GM06990 (cell line): ENCODE measurements around the gene COMMD2.

ENCODE experiments used
- DNase-seq: peaks from one replicate; pipeline ENCODE4 v3.0.0-alpha.2; 2011; ENCODE audit not compliant: insufficient read length; ENCODE audit errors: extremely low read depth
- H3K27me3 ChIP-seq: replicated peaks from 2 replicates; pipeline ENCODE4 v1.6.0; 2011; ENCODE audit warnings: low read length; ENCODE audit not compliant: control insufficient read depth, insufficient read depth
- H3K36me3 ChIP-seq: 2 replicates; pipeline ENCODE4 v1.5.1; 2011; ENCODE audit warnings: low read length; ENCODE audit not compliant: control insufficient read depth, insufficient read depth
- H3K4me3 ChIP-seq: replicated peaks from 2 replicates; pipeline ENCODE4 v1.5.1; 2011; ENCODE audit warnings: low read depth, mild to moderate bottlenecking, control low read depth, low read length
- CTCF ChIP-seq: IDR thresholded peaks from 2 replicates; pipeline ENCODE4 v1.5.1; 2011; ENCODE audit warnings: low read length, control low read depth, mild to moderate bottlenecking, inconsistent platforms; ENCODE audit not compliant: insufficient read depth, poor library complexity, severe bottlenecking

The COMMD2 gene

GRCh38 chr3:149716984-149717383, 35.3 kb downstream of the COMMD2 start:
- Histone ChIP-seq H3K36me3 (no peaks in the 10 kb centered on the region), H3K27me3 (no peaks in the 10 kb centered on the region), H3K4me3 (no peak overlapping the region)
- no peak for TF ChIP-seq CTCF
- DNase-seq: no peak

- Histone ChIP-seq H3K4me3 (no peak overlapping the region), H3K36me3 (no peaks in the 10 kb centered on the region), H3K27me3 (no peaks in the 10 kb centered on the region)
- TF ChIP-seq CTCF: no peak
- no peak for DNase-seq
Observed at GRCh38 chr3:149715247-149715646, 37.0 kb downstream of the COMMD2 start.

GRCh38 chr3:149713730-149714654, 38.3 kb downstream of the COMMD2 start:
- no peak for TF ChIP-seq CTCF
- DNase-seq: no peak

GRCh38 chr3:149706905-149707304, 45.4 kb downstream of the COMMD2 start:
- Histone ChIP-seq H3K36me3 (no peaks in the 10 kb centered on the region), H3K27me3 (no peaks in the 10 kb centered on the region), H3K4me3 (no peak overlapping the region)
- no peak for DNase-seq
- TF ChIP-seq CTCF: no peak

More at GRCh38 chr3:149713730-149714654, 38.3 kb downstream of the COMMD2 start:
- Histone ChIP-seq H3K27me3 (no peaks in the 10 kb centered on the region), H3K36me3 (no peaks in the 10 kb centered on the region), H3K4me3 (no peak overlapping the region)

- Histone ChIP-seq H3K36me3 (no peaks in the 10 kb centered on the region), H3K27me3 (no peaks in the 10 kb centered on the region), H3K4me3 (no peak overlapping the region)
- no peak for TF ChIP-seq CTCF
- no peak for DNase-seq
Observed at GRCh38 chr3:149705416-149705815, 46.9 kb downstream of the COMMD2 start.
